RWPE1 (cell line): Measurements from ENCODE around the gene LHX3.

ENCODE experiments used
- CTCF ChIA-PET: fragments of 350-600 bp; sonication (Branson Sonifier 250); formaldehyde crosslinking; extraction: SDS; loops from one replicate; lab custom pipeline; 2021; lab: Yijun Ruan, JAX
- POLR2A ChIA-PET: fragments of 400-600 bp; formaldehyde crosslinking; extraction: SDS; loops from one replicate; lab custom pipeline; 2020; ENCODE audit warnings: antibody characterized with exemption; ENCODE audit not compliant: low non-redundant PET; lab: Yijun Ruan, JAX
- DNase-seq: peaks from one replicate; pipeline ENCODE4 v3.0.0; 2012; ENCODE audit warnings: low spot score
- H3K27ac ChIP-seq: fragments of 450-650 bp; 2 replicates; pipeline ENCODE4 v1.5.1; 2017
- CTCF ChIP-seq: fragments of 450-650 bp; conservative IDR thresholded peaks from 2 replicates; pipeline ENCODE4 v1.5.1; 2017; ENCODE audit warnings: low read depth, mild to moderate bottlenecking

LHX3 gene

GRCh38 chr9:136204838-136205706 lies at the start of gene LHX3:
TSS of gene LHX3 (minus strand) at chr9:136205128. CDS start at chr9:136205012, 116 bp downstream.
- POLR2A ChIA-PET, result no interaction called here
- CTCF ChIA-PET, result interaction anchor here (0.7 to 0.9 kb wide), 2 partner anchors 13 to 35 kb away, joined by 3 to 4 read pairs; no protein-coding TSS in a partner anchor
- no peak within 1 kb of the TSS for H3K27ac ChIP-seq
- DNase-seq, result peak; percentile 74
- TF ChIP-seq CTCF, result no peak

GRCh38 chr9:136253246-136254130 lies 48.6 kb upstream of the LHX3 start:
- H3K27ac ChIP-seq, result no peak overlapping the region
- no peak for DNase-seq
- ChIA-PET POLR2A (no interaction called here), CTCF (interaction anchor here (0.7 kb wide), 1 partner anchor 628 kb away, joined by 3 read pairs; no protein-coding TSS in a partner anchor)
- no peak for TF ChIP-seq CTCF

- TF ChIP-seq CTCF, result no peak
Measured at GRCh38 chr9:136252846-136253245, 47.9 kb upstream of the LHX3 start.

GRCh38 chr9:136252281-136252680 lies 47.4 kb upstream of the LHX3 start:
- TF ChIP-seq CTCF, result no peak
- CTCF ChIA-PET, result no interaction called here
- POLR2A ChIA-PET, result no interaction called here
- no peak for DNase-seq
- no peak overlapping the region for H3K27ac ChIP-seq

More at GRCh38 chr9:136252846-136253245, 47.9 kb upstream of the LHX3 start:
- no peak overlapping the region for H3K27ac ChIP-seq
- ChIA-PET CTCF (no interaction called here), POLR2A (no interaction called here)
- no peak for DNase-seq

- DNase-seq, result no peak
- ChIA-PET CTCF (interaction anchor here (1.1 kb wide), 1 partner anchor 33 kb away, joined by 3 read pairs; no protein-coding TSS in a partner anchor), POLR2A (no interaction called here)
- no peak for TF ChIP-seq CTCF
- H3K27ac ChIP-seq, result peak overlapping the region; percentile 8; the same call in 1 of the 2 replicates
Measured at GRCh38 chr9:136251264-136252115, 46.6 kb upstream of the LHX3 start.
